Chondrocyte (in vitro differentiated cells): ENCODE measurements around the gene AIFM1. TPM values are rescaled to one million over a fixed set of nuclear protein-coding genes. Genes with fewer than 3 reads are reported as not detected.

Source experiments
- DNase-seq: peaks from one replicate; pipeline ENCODE4 v3.0.0; 2021; ENCODE audit warnings: mixed read lengths, low spot score
- H3K27ac Mint-ChIP-seq: one replicate; pipeline ENCODE4 v1.8.0; 2021; ENCODE audit warnings: mild to moderate bottlenecking, moderate library complexity, mixed read lengths; ENCODE audit not compliant: unreplicated experiment
- H3K27me3 Mint-ChIP-seq: 2 replicates; pipeline ENCODE4 v1.8.0; 2021; ENCODE audit warnings: low read depth, mixed read lengths
- H3K36me3 Mint-ChIP-seq: 2 replicates; pipeline ENCODE4 v1.8.0; 2021; ENCODE audit warnings: low read depth, mixed read lengths
- H3K4me1 Mint-ChIP-seq: 2 replicates; pipeline ENCODE4 v1.8.0; 2021; ENCODE audit warnings: low read depth, mild to moderate bottlenecking, mixed read lengths
- H3K4me3 Mint-ChIP-seq: one replicate; pipeline ENCODE4 v1.8.0; 2021; ENCODE audit warnings: mild to moderate bottlenecking, moderate library complexity, mixed read lengths; ENCODE audit not compliant: unreplicated experiment
- H3K9me3 Mint-ChIP-seq: 2 replicates; pipeline ENCODE4 v1.8.0; 2021; ENCODE audit warnings: low read depth, mixed read lengths
- total RNA-seq: library from RNA; stranded (reverse); gene quantifications from 3 replicates; pipeline ENCODE4 v1.2.1, GENCODE V29; 2021
- TF ChIP-seq, protein P1 (sequence below): fragments of 200-600 bp; sonication (generic); IDR thresholded peaks from 2 replicates; pipeline ENCODE4 v1.5.0; 2021; ENCODE audit warnings: antibody characterized with exemption, mild to moderate bottlenecking, moderate library complexity

AIFM1 gene
- total RNA-seq, 1 donor from 2014 or later, result 29.2 TPM

DNA sequence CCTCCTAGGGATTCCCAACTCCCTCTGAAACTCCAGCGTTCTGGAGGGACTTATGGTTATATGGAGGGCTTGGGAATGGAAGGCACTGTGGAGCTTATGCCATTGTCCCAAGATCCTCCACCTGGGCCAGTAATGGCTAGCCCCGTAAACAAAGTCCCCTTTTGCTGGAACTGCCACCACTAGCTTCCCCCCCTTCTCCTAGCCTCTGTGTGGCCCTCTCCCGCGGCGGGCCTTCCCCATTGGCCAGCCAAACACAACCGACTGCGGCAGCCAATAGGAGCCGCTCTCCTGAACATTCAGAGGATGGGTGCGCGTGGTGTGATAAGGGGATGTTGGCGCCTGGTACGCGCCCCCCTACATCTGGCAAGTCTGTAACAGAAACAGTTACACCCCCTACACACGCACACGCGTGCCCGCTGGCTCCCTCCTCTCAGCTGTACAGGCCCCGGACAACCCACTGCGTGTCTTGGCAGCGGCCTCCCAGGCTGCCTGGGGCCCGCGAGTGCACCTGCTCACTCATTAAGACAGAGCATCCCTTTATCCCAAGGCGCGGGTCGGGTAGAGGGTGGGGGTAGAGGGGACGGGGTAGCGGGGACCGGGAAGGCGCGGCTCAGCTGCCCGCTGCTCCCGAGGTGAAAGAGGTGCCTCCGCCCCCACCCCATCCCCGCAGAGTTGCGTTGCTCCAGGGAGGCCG is 5.3 kb upstream of the AIFM1 start:
- H3K27me3 Mint-ChIP-seq, result no peaks in the 10 kb centered on the region
- H3K36me3 Mint-ChIP-seq, result no peaks in the 10 kb centered on the region
- peak overlapping the region; percentile 49 for H3K27ac Mint-ChIP-seq
- peak overlapping the region; percentile 82 for H3K4me3 Mint-ChIP-seq
- TF ChIP-seq, protein P1, sequence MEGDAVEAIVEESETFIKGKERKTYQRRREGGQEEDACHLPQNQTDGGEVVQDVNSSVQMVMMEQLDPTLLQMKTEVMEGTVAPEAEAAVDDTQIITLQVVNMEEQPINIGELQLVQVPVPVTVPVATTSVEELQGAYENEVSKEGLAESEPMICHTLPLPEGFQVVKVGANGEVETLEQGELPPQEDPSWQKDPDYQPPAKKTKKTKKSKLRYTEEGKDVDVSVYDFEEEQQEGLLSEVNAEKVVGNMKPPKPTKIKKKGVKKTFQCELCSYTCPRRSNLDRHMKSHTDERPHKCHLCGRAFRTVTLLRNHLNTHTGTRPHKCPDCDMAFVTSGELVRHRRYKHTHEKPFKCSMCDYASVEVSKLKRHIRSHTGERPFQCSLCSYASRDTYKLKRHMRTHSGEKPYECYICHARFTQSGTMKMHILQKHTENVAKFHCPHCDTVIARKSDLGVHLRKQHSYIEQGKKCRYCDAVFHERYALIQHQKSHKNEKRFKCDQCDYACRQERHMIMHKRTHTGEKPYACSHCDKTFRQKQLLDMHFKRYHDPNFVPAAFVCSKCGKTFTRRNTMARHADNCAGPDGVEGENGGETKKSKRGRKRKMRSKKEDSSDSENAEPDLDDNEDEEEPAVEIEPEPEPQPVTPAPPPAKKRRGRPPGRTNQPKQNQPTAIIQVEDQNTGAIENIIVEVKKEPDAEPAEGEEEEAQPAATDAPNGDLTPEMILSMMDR, result no peak
- peaks cover 34% of the 10 kb centered on the region for H3K4me1 Mint-ChIP-seq
- no peak for DNase-seq
- no peaks in the 10 kb centered on the region for H3K9me3 Mint-ChIP-seq

DNA sequence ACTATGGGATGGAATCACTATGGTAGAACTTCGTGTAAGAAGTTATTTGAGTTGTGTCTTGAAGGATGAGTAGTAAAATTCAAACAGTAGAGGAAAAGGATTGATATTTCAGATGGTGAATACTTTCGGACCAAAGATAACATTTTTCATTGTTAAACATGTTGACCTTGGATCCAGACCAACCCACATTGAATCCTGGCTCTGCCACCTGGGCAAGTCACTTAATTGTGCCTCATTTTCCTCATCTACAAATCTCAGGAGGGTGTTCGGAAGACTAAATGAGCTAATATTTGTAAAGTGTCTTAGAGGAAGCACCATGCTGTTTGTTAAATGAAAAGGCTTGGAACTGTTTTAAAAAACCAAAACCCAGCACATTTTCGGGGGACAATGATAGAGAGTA is 1.4 kb upstream of the AIFM1 start:
- DNase-seq, result no peak
- H3K27me3 Mint-ChIP-seq, result no peaks in the 10 kb centered on the region
- H3K9me3 Mint-ChIP-seq, result no peaks in the 10 kb centered on the region
- peaks cover 32% of the 10 kb centered on the region for H3K4me1 Mint-ChIP-seq
- H3K4me3 Mint-ChIP-seq, result peak overlapping the region; percentile 94
- TF ChIP-seq, protein P1, result no peak
- H3K27ac Mint-ChIP-seq, result no peak overlapping the region
- H3K36me3 Mint-ChIP-seq, result no peaks in the 10 kb centered on the region

DNA sequence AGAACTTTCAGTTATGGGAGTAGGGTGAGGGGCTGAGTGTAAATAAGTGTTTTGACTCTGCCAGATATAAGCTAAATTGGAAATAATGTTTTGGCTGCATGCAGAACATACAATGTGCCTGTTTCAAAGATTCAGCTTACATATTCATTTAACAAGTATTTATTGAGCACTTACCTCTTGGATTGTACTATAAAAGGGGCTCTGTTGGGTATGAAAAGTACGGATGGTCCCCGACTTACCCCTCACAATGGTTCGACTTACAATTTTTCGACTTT is 799 bp upstream of the AIFM1 start:
- Mint-ChIP-seq H3K27me3 (no peaks in the 10 kb centered on the region), H3K27ac (peak overlapping the region; percentile 99), H3K4me1 (peaks cover 34% of the 10 kb centered on the region), H3K9me3 (no peaks in the 10 kb centered on the region), H3K4me3 (peak overlapping the region; percentile 94), H3K36me3 (no peaks in the 10 kb centered on the region)
- TF ChIP-seq, protein P1, result no peak
- no peak for DNase-seq

DNA sequence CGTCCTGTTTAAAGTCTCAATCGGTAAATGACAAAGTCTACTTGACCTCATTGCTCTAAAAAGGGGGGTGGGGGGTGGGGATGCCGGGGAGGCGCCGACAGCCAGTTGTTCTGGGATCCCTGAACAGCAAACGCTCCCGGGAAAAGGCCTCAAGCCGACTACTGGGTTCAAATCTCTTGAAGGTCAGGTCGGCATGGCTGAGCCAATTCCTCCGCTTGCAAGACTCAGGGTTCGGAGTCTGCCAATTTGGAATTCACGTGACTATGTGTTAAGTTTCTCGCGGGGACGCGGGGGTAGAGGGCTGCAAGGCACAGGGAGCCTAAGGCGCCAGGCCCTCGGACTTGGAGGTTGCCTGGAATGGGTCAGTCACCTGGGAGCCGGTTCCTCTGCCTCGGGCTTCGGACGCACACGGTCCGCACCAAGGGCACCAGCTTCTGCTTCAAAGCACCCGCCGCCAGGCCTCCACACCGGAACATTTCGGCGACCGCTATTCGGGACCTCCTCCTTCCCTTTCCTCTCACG is 399 bp downstream of the AIFM1 start:
- Mint-ChIP-seq H3K36me3 (no peaks in the 10 kb centered on the region), H3K4me3 (peak overlapping the region; percentile 94), H3K27ac (peak overlapping the region; percentile 99), H3K27me3 (no peaks in the 10 kb centered on the region), H3K9me3 (no peaks in the 10 kb centered on the region), H3K4me1 (peaks cover 30% of the 10 kb centered on the region)
- TF ChIP-seq, protein P1, result no peak
- DNase-seq, result no peak

DNA sequence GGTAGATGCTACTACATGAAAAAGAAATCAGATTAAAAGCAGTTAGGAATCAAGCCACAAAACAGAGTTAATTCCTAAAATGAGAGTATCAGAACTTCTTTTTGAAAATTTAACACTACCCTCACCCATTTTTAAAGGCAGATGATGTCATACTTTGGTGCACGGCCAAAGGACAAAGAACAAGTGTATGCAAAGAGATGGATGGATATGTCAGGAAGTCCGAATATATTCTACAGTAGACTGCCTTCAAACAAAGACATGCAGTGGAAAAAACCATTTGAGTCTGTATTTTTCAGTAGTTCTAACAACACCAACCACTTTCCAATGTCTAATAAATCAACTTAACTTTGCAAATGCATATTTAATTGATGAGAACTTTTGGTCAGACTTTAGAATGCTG is 2.2 kb downstream of the AIFM1 start:
- Mint-ChIP-seq H3K4me3 (peak overlapping the region; percentile 12), H3K36me3 (no peaks in the 10 kb centered on the region), H3K27ac (no peak overlapping the region), H3K9me3 (no peaks in the 10 kb centered on the region), H3K4me1 (peaks cover 30% of the 10 kb centered on the region), H3K27me3 (no peaks in the 10 kb centered on the region)
- TF ChIP-seq, protein P1, result no peak
- DNase-seq, result no peak
